ENCODE data around the gene SPIN1.

SPIN1 gene

GRCh38 chr9:88359974-88360373, 28.3 kb upstream of the SPIN1 start:
- H3K27ac ChIP-seq, result no peak overlapping the region
- no peak for TF ChIP-seq CTCF (conservative IDR thresholded peaks at IDR 0.05)

- TF ChIP-seq CTCF (conservative IDR thresholded peaks at IDR 0.05), result no peak
- no peak overlapping the region for H3K27ac ChIP-seq
Measured at GRCh38 chr9:88362681-88363080, 25.6 kb upstream of the SPIN1 start.

GRCh38 chr9:88363661-88364060, 24.6 kb upstream of the SPIN1 start:
- H3K27ac ChIP-seq, result no peak overlapping the region
- no peak for TF ChIP-seq CTCF (conservative IDR thresholded peaks at IDR 0.05)

GRCh38 chr9:88364706-88365105, 23.5 kb upstream of the SPIN1 start:
- no peak for TF ChIP-seq CTCF (conservative IDR thresholded peaks at IDR 0.05)
- H3K27ac ChIP-seq, result no peak overlapping the region

- no peak for TF ChIP-seq CTCF (conservative IDR thresholded peaks at IDR 0.05)
Measured at GRCh38 chr9:88370346-88370745, 17.9 kb upstream of the SPIN1 start.

GRCh38 chr9:88372103-88372654, 16.1 kb upstream of the SPIN1 start:
- TF ChIP-seq CTCF (conservative IDR thresholded peaks at IDR 0.05), result no peak
- no peak overlapping the region for H3K27ac ChIP-seq

More at GRCh38 chr9:88370346-88370745, 17.9 kb upstream of the SPIN1 start:
- no peak overlapping the region for H3K27ac ChIP-seq

GRCh38 chr9:88373045-88373444, 15.2 kb upstream of the SPIN1 start:
- no peak for TF ChIP-seq CTCF (conservative IDR thresholded peaks at IDR 0.05)
- H3K27ac ChIP-seq, result no peak overlapping the region

Data from VCaP (cell line).